ENCODE data around the gene DDX27.

DDX27 gene

DNA sequence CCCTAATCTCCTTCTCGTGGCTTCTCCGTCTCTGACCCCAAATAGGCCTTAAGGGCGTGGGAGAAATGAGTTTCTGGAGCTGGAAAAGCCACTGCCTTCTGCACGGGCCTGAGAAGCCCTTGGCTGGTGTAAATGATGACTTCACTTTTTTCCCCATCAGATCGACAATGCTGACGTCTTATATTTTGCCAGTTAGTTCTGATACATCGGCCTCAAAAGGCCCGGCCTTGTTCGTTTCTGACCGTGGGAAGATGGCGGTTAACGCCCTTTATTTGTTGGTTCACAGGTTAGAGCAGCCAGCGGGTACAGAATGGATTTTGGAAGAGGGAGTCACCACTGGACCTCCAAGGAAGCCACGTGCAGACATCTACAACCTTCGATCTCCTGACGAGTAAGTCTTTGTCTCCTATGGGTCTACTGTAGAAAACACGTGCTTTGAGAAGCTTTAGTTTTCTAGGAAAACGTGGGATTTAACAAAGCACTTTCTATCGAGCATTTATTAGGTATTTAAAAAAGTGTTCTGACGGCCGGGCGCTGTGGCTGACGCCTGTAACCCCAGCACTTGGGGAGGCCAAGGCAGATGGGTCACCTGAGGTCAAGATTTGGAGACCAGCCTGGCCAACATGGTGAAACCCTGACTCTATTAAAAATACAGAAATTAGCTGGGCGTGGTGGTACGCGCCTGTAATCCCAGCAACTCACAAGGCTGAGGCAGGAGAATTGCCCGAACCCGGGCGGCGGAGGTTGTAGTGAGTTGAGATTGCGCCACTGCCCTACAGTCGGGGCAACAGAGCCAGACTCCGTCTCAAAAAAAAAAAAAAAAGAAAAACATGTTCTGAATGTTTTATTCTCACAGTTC, 59.8 kb downstream of the DDX27 start:
- DNase-seq (ENCODE audit: low spot score): no peak

GRCh38 chr20:49279677-49280462, 60.7 kb downstream of the DDX27 start:
- no peak for DNase-seq (ENCODE audit: low spot score)

- no peak for DNase-seq (ENCODE audit: low spot score)
Measured at GRCh38 chr20:49280463-49281058, 61.3 kb downstream of the DDX27 start.

- no peak for DNase-seq (ENCODE audit: low spot score)
Measured at GRCh38 chr20:49281059-49281912, 62.1 kb downstream of the DDX27 start.

- no peak for DNase-seq (ENCODE audit: low spot score)
Measured at GRCh38 chr20:49281913-49282467, 62.8 kb downstream of the DDX27 start.

- DNase-seq (ENCODE audit: low spot score): no peak
Measured at GRCh38 chr20:49282584-49283171, 63.5 kb downstream of the DDX27 start.

- no peak for DNase-seq (ENCODE audit: low spot score)
Measured at GRCh38 chr20:49283176-49283702, 64.0 kb downstream of the DDX27 start.

- DNase-seq (ENCODE audit: low spot score): no peak
Measured at GRCh38 chr20:49283703-49284625, 64.7 kb downstream of the DDX27 start.

- DNase-seq (ENCODE audit: low spot score): no peak
Measured at GRCh38 chr20:49284818-49285217, 65.6 kb downstream of the DDX27 start.

- no peak for DNase-seq (ENCODE audit: low spot score)
Measured at GRCh38 chr20:49285233-49285668, 66.0 kb downstream of the DDX27 start.

GRCh38 chr20:49285813-49286494, 66.7 kb downstream of the DDX27 start:
- DNase-seq (ENCODE audit: low spot score): no peak

GRCh38 chr20:49286689-49287551, 67.7 kb downstream of the DDX27 start:
- DNase-seq (ENCODE audit: low spot score): no peak

GRCh38 chr20:49287555-49288249, 68.5 kb downstream of the DDX27 start:
- no peak for DNase-seq (ENCODE audit: low spot score)

GRCh38 chr20:49288250-49288751, 69.1 kb downstream of the DDX27 start:
- no peak for DNase-seq (ENCODE audit: low spot score)

DNA sequence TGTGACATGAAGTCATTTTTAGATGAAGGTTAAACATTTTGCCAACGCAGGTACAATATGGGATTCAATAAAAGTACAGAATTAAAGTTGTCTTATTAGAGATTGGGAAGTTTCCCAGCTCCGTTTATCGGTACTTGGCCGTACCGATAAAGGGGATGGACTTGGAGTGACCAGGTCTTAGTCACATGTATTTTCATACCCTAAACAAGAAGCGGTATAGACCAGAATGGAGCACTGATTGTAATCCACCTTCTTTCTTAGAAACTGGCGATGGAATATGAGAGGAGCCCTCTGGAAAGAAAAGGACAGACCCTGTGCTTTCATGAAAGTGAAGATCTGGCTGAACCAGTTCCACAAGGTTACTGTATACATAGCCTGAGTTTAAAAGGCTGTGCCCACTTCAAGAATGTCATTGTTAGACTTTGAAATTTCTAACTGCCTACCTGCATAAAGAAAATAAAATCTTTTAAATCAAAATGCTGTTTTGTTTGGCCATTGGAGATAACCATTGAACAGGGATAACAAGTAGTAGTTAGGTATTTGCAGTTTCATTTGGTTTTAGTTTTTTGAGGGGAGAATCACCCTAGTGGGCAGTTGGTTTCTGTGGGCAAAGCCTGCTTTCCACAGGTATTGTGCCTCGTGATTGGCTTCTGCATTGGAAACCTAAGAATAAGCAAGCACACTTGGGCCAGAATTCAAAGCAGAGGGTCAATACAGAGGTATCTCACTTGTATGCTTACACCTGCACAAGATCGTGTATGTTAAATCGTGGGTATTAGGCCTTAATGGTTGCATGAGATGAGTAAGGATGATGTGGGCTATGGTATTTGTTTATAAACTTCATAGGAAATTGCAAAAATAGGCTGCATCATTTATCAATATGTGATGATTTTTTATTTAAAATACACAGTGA, 69.8 kb downstream of the DDX27 start:
- DNase-seq (ENCODE audit: low spot score): no peak

DNA sequence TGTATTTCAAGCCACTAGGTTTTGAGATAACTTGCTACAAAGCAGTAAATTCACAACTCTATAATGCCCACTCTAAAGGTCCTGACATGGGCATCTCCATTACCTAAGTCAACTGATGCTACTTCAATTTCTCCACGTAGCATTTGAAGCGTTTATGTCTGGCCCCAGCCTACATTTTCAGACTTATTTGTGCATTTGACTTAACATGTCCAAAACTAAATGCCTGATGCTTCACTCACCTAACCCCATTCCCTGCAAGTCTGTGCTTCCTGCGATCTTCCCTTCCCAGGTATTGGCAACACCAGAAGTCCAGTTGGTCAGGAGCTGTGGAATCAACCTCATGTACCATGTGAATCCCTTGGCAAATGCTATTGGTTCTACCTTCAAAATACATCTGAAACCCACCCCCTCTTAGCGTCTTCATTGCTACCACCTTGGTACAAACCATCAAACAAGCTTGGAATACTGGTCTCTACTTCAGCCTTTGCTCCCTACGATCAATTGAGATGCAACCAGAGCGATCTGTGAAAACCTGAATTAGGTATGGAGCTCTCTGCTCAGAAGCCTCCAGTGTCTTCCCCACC, 71.5 kb downstream of the DDX27 start:
- no peak for DNase-seq (ENCODE audit: low spot score)

All from putamen (tissue), 1 donor.